Astrocyte (in vitro differentiated cells and primary cell): ENCODE measurements around the gene RASSF6.

Experiments
- EZH2 ChIP-seq: IDR thresholded peaks from 2 replicates; pipeline ENCODE4 v1.6.1; 2012; ENCODE audit warnings: mild to moderate bottlenecking, low read length, inconsistent platforms; ENCODE audit not compliant: insufficient read depth
- TF ChIP-seq, protein P1 (sequence below): IDR thresholded peaks from 2 replicates; pipeline ENCODE4 v1.5.1; 2011; ENCODE audit warnings: low read depth, mild to moderate bottlenecking, inconsistent platforms, low read length, moderate library complexity; ENCODE audit not compliant: insufficient read depth

DNA sequence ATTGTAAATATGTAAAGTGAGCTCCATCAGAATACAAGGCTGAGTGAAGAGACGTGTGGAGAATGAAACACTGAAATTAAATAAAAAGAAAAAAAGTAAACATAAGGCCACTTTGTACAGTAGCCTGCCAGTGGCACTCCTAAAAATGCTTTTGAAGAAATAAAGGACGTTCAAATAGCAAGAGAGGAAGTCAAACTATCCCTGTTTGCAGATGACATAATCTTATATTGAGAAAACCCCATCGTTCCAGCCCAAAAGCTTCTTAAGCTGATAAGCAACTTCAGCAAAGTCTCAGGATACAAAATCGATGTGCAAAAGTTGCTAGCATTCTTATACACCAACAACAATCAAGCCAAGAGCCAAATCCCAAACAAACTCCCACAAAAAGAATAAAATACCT lies 24.2 kb downstream of the RASSF6 start:
- TF ChIP-seq, protein P1, sequence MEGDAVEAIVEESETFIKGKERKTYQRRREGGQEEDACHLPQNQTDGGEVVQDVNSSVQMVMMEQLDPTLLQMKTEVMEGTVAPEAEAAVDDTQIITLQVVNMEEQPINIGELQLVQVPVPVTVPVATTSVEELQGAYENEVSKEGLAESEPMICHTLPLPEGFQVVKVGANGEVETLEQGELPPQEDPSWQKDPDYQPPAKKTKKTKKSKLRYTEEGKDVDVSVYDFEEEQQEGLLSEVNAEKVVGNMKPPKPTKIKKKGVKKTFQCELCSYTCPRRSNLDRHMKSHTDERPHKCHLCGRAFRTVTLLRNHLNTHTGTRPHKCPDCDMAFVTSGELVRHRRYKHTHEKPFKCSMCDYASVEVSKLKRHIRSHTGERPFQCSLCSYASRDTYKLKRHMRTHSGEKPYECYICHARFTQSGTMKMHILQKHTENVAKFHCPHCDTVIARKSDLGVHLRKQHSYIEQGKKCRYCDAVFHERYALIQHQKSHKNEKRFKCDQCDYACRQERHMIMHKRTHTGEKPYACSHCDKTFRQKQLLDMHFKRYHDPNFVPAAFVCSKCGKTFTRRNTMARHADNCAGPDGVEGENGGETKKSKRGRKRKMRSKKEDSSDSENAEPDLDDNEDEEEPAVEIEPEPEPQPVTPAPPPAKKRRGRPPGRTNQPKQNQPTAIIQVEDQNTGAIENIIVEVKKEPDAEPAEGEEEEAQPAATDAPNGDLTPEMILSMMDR = no peak
- no peak for TF ChIP-seq EZH2
